Activated T-helper 9 cell treated with anti-CD3 and anti-CD28 coated beads, Interleukin-2, amount 50 U/mL, for 16 hours (primary cell): ENCODE data around the gene KCNK6.

Experiments used
- DNase-seq: peaks from one replicate; pipeline ENCODE4 v3.0.0-alpha.2; 2020; ENCODE audit warnings: low read depth

KCNK6 gene

GRCh38 chr19:38319421-38320258, at the start of gene KCNK6:
KCNK6 (plus strand) TSS chr19:38319845; CDS start chr19:38319951, 106 bp downstream.
- DNase-seq: peak; percentile 38

GRCh38 chr19:38270587-38271167, 49.0 kb upstream of the KCNK6 start:
- no peak for DNase-seq

- no peak for DNase-seq
These were observed 46.1 kb upstream of the KCNK6 start for GRCh38 chr19:38273499-38273898.

- DNase-seq: no peak
These were observed 44.9 kb upstream of the KCNK6 start for GRCh38 chr19:38274739-38275138.

GRCh38 chr19:38276942-38277517, 42.6 kb upstream of the KCNK6 start:
- DNase-seq: no peak

- DNase-seq: no peak
These were observed 42.1 kb upstream of the KCNK6 start for GRCh38 chr19:38277549-38277948.

- no peak for DNase-seq
These were observed 41.5 kb upstream of the KCNK6 start for GRCh38 chr19:38277969-38278680.

GRCh38 chr19:38278751-38279150, 40.9 kb upstream of the KCNK6 start:
- no peak for DNase-seq

- DNase-seq: no peak
These were observed 39.4 kb upstream of the KCNK6 start for GRCh38 chr19:38280030-38280921.

- DNase-seq: no peak
These were observed 37.7 kb upstream of the KCNK6 start for GRCh38 chr19:38281811-38282566.

GRCh38 chr19:38283271-38283670, 36.4 kb upstream of the KCNK6 start:
- DNase-seq: no peak

GRCh38 chr19:38284422-38284821, 35.2 kb upstream of the KCNK6 start:
- no peak for DNase-seq

- DNase-seq: no peak
These were observed 34.1 kb upstream of the KCNK6 start for GRCh38 chr19:38285567-38285966.

GRCh38 chr19:38287604-38288003, 32.0 kb upstream of the KCNK6 start:
- no peak for DNase-seq

- DNase-seq: no peak
These were observed 31.4 kb upstream of the KCNK6 start for GRCh38 chr19:38288123-38288855.

- no peak for DNase-seq
These were observed 29.7 kb upstream of the KCNK6 start for GRCh38 chr19:38289955-38290354.

GRCh38 chr19:38290631-38291147, 29.0 kb upstream of the KCNK6 start:
- no peak for DNase-seq

GRCh38 chr19:38291855-38292254, 27.8 kb upstream of the KCNK6 start:
- no peak for DNase-seq

GRCh38 chr19:38293281-38293680, 26.4 kb upstream of the KCNK6 start:
- no peak for DNase-seq

GRCh38 chr19:38294090-38294489, 25.6 kb upstream of the KCNK6 start:
- no peak for DNase-seq
